ENCODE results near the gene CAPS. TPM values are rescaled to one million over a fixed set of nuclear protein-coding genes. Genes with fewer than 3 reads are reported as not detected.
"Not testable (repeated sequence)": the region's sequence is repeated elsewhere in the genome, so short reads cannot be mapped to it uniquely, and the experiment has no call there.

CAPS gene
- polyA plus RNA-seq, 1 donor = 16.7 TPM

GRCh38 chr19:5956728-5957127, 42.7 kb downstream of the CAPS start:
- WGBS (ENCODE audit: insufficient coverage, low lambda C conversion rate) = no CpG with 5 or more reads among the region's 12 CpGs
- peak overlapping the region; percentile 54 for H3K27ac ChIP-seq (ENCODE audit: low read length)
- no peaks in the 10 kb centered on the region for H3K9me3 ChIP-seq (ENCODE audit: control insufficient read depth, low read depth, low read length)
- H3K36me3 ChIP-seq (ENCODE audit: control insufficient read depth, insufficient read depth, low read length) = peaks cover 9% of the 10 kb centered on the region
- peaks cover 80% of the 10 kb centered on the region for H3K4me1 ChIP-seq (ENCODE audit: control insufficient read depth, insufficient read depth, low read length)
- DNase-seq = no peak
- H3K4me3 ChIP-seq (ENCODE audit: low read length) = no peak overlapping the region
- H3K27me3 ChIP-seq (ENCODE audit: control insufficient read depth, insufficient read depth, low read length) = no peaks in the 10 kb centered on the region

GRCh38 chr19:5957170-5957569, 43.1 kb downstream of the CAPS start:
- Histone ChIP-seq H3K27ac (ENCODE audit: low read length) (peak overlapping the region; percentile 54), H3K4me3 (ENCODE audit: low read length) (no peak overlapping the region), H3K36me3 (ENCODE audit: control insufficient read depth, insufficient read depth, low read length) (peaks cover 9% of the 10 kb centered on the region), H3K9me3 (ENCODE audit: control insufficient read depth, low read depth, low read length) (no peaks in the 10 kb centered on the region), H3K27me3 (ENCODE audit: control insufficient read depth, insufficient read depth, low read length) (no peaks in the 10 kb centered on the region), H3K4me1 (ENCODE audit: control insufficient read depth, insufficient read depth, low read length) (peaks cover 80% of the 10 kb centered on the region)
- WGBS (ENCODE audit: insufficient coverage, low lambda C conversion rate) = no CpG with 5 or more reads among the region's 10 CpGs
- DNase-seq = peak; percentile 58 to 78

- no peak for DNase-seq
- Histone ChIP-seq H3K27ac (ENCODE audit: low read length) (peak overlapping the region; percentile 3), H3K27me3 (ENCODE audit: control insufficient read depth, insufficient read depth, low read length) (no peaks in the 10 kb centered on the region), H3K4me3 (ENCODE audit: low read length) (no peak overlapping the region), H3K36me3 (ENCODE audit: control insufficient read depth, insufficient read depth, low read length) (peaks cover 9% of the 10 kb centered on the region), H3K4me1 (ENCODE audit: control insufficient read depth, insufficient read depth, low read length) (peaks cover 86% of the 10 kb centered on the region), H3K9me3 (ENCODE audit: control insufficient read depth, low read depth, low read length) (no peaks in the 10 kb centered on the region)
- WGBS (ENCODE audit: insufficient coverage, low lambda C conversion rate) = no CpG with 5 or more reads among the region's 21 CpGs
Observed at GRCh38 chr19:5958074-5958850, 44.2 kb downstream of the CAPS start.

- H3K27ac ChIP-seq (ENCODE audit: low read length) = no peak overlapping the region
- peaks cover 81% of the 10 kb centered on the region for H3K4me1 ChIP-seq (ENCODE audit: control insufficient read depth, insufficient read depth, low read length)
- H3K9me3 ChIP-seq (ENCODE audit: control insufficient read depth, low read depth, low read length) = no peaks in the 10 kb centered on the region
- WGBS (ENCODE audit: insufficient coverage, low lambda C conversion rate) = no CpG with 5 or more reads among the region's 10 CpGs
- DNase-seq = no peak
- H3K36me3 ChIP-seq (ENCODE audit: control insufficient read depth, insufficient read depth, low read length) = peaks cover 9% of the 10 kb centered on the region
- no peak overlapping the region for H3K4me3 ChIP-seq (ENCODE audit: low read length)
- no peaks in the 10 kb centered on the region for H3K27me3 ChIP-seq (ENCODE audit: control insufficient read depth, insufficient read depth, low read length)
Observed at GRCh38 chr19:5958851-5959122, 44.7 kb downstream of the CAPS start.

- no CpG with 5 or more reads among the region's 14 CpGs for WGBS (ENCODE audit: insufficient coverage, low lambda C conversion rate)
- H3K4me1 ChIP-seq (ENCODE audit: control insufficient read depth, insufficient read depth, low read length) = peaks cover 75% of the 10 kb centered on the region
- H3K27ac ChIP-seq (ENCODE audit: low read length) = no peak overlapping the region
Observed at GRCh38 chr19:5959260-5960004, 45.4 kb downstream of the CAPS start.

GRCh38 chr19:5960005-5961001, 46.2 kb downstream of the CAPS start:
- DNase-seq = peak in 1 of 2 donors; percentile 36

More at GRCh38 chr19:5959260-5960004, 45.4 kb downstream of the CAPS start:
- Histone ChIP-seq H3K4me3 (ENCODE audit: low read length) (no peak overlapping the region), H3K9me3 (ENCODE audit: control insufficient read depth, low read depth, low read length) (no peaks in the 10 kb centered on the region), H3K27me3 (ENCODE audit: control insufficient read depth, insufficient read depth, low read length) (no peaks in the 10 kb centered on the region), H3K36me3 (ENCODE audit: control insufficient read depth, insufficient read depth, low read length) (peaks cover 9% of the 10 kb centered on the region)
- no peak for DNase-seq

GRCh38 chr19:5961641-5961968, 47.6 kb downstream of the CAPS start:
- peaks cover 19% of the 10 kb centered on the region for H3K36me3 ChIP-seq (ENCODE audit: control insufficient read depth, insufficient read depth, low read length)
- peaks cover 73% of the 10 kb centered on the region for H3K4me1 ChIP-seq (ENCODE audit: control insufficient read depth, insufficient read depth, low read length)
- not testable (repeated sequence) for H3K27me3 ChIP-seq (ENCODE audit: control insufficient read depth, insufficient read depth, low read length); H3K9me3 ChIP-seq (ENCODE audit: control insufficient read depth, low read depth, low read length); H3K4me3 ChIP-seq (ENCODE audit: low read length); DNase-seq
- WGBS (ENCODE audit: insufficient coverage, low lambda C conversion rate) = no CpG with 5 or more reads among the region's 6 CpGs
- peak overlapping the region; percentile 89 for H3K27ac ChIP-seq (ENCODE audit: low read length)

More at GRCh38 chr19:5960005-5961001, 46.2 kb downstream of the CAPS start:
- WGBS (ENCODE audit: insufficient coverage, low lambda C conversion rate) = no CpG with 5 or more reads among the region's 18 CpGs
- no peaks in the 10 kb centered on the region for H3K9me3 ChIP-seq (ENCODE audit: control insufficient read depth, low read depth, low read length)
- peaks cover 71% of the 10 kb centered on the region for H3K4me1 ChIP-seq (ENCODE audit: control insufficient read depth, insufficient read depth, low read length)
- H3K36me3 ChIP-seq (ENCODE audit: control insufficient read depth, insufficient read depth, low read length) = peaks cover 10% of the 10 kb centered on the region
- H3K27ac ChIP-seq (ENCODE audit: low read length) = peak overlapping the region; percentile 7
- H3K27me3 ChIP-seq (ENCODE audit: control insufficient read depth, insufficient read depth, low read length) = no peaks in the 10 kb centered on the region
- H3K4me3 ChIP-seq (ENCODE audit: low read length) = no peak overlapping the region

GRCh38 chr19:5961969-5962945, 48.2 kb downstream of the CAPS start:
- Histone ChIP-seq H3K4me1 (ENCODE audit: control insufficient read depth, insufficient read depth, low read length) (peaks cover 74% of the 10 kb centered on the region), H3K9me3 (ENCODE audit: control insufficient read depth, low read depth, low read length) (no peaks in the 10 kb centered on the region), H3K27ac (ENCODE audit: low read length) (peak overlapping the region; percentile 89), H3K27me3 (ENCODE audit: control insufficient read depth, insufficient read depth, low read length) (no peaks in the 10 kb centered on the region), H3K36me3 (ENCODE audit: control insufficient read depth, insufficient read depth, low read length) (peaks cover 23% of the 10 kb centered on the region), H3K4me3 (ENCODE audit: low read length) (no peak overlapping the region)
- DNase-seq = peak; percentile 81 to 89
- no CpG with 5 or more reads among the region's 29 CpGs for WGBS (ENCODE audit: insufficient coverage, low lambda C conversion rate)

GRCh38 chr19:5963259-5963658, 49.2 kb downstream of the CAPS start:
- no CpG with 5 or more reads among the region's 6 CpGs for WGBS (ENCODE audit: insufficient coverage, low lambda C conversion rate)
- H3K4me3 ChIP-seq (ENCODE audit: low read length); H3K9me3 ChIP-seq (ENCODE audit: control insufficient read depth, low read depth, low read length); H3K27me3 ChIP-seq (ENCODE audit: control insufficient read depth, insufficient read depth, low read length); DNase-seq: not testable (repeated sequence)
- Histone ChIP-seq H3K36me3 (ENCODE audit: control insufficient read depth, insufficient read depth, low read length) (peaks cover 24% of the 10 kb centered on the region), H3K4me1 (ENCODE audit: control insufficient read depth, insufficient read depth, low read length) (peaks cover 75% of the 10 kb centered on the region), H3K27ac (ENCODE audit: low read length) (peak overlapping the region; percentile 89)
